Thyroid gland (tissue), 4 donors: ENCODE data around the gene SMURF1.

ENCODE experiments used
- CTCF ChIP-seq, 6 experiments: fragments of 200-600 bp in 3 of 6; fragments of 450-650 bp in 3 of 6; sonication (generic) in 3 of 6; IDR thresholded peaks; one replicate each; pipeline ENCODE4 v1.5.1; 2016 to 2019; ENCODE audit warnings: antibody characterized with exemption in 6 of 6, mild to moderate bottlenecking in 2 of 6, inconsistent platforms in 1 of 6, moderate library complexity in 1 of 6
- POLR2A ChIP-seq, 2 donors: fragments of 450-650 bp; IDR thresholded peaks; one replicate each; pipeline ENCODE4 v1.6.1; 2017; ENCODE audit warnings: antibody characterized with exemption in 2 of 2, mild to moderate bottlenecking in 2 of 2, moderate library complexity in 1 of 2

DNA sequence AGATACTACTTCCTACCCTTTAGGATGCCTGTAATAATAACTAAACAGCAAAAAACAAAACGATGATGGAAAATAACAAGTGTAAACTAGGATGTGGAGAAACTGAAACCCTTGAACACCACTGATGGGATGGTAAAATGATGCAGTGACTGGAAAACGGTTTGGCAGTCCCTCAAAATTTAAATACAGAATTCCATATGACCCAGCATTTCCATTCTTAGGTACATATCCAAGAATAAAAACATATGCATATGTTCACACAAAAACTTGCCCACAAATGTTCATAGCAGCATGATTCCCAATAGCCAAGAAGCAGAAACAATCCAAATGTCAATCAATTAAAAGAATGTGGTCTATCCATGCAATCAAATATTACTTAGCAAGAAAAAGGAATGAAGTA lies 25.8 kb downstream of the SMURF1 start:
- TF ChIP-seq CTCF (IDR thresholded peaks at IDR 0.05) (no peak), POLR2A (IDR thresholded peaks at IDR 0.05) (no peak)
